Lower leg skin (tissue), 3 donors: ENCODE results near the gene ICE1.

Experiments used
- POLR2A ChIP-seq, 2 donors: fragments of 450-650 bp; IDR thresholded peaks; one replicate each; pipeline ENCODE4 v1.6.1; 2016 to 2017; ENCODE audit warnings: antibody characterized with exemption in 2 of 2, mild to moderate bottlenecking in 1 of 2, moderate library complexity in 1 of 2
- TF ChIP-seq, protein P1 (sequence below), 3 donors: fragments of 450-650 bp; IDR thresholded peaks; one replicate each; pipeline ENCODE4 v1.5.1; 2016; ENCODE audit warnings: antibody characterized with exemption in 3 of 3, mild to moderate bottlenecking in 3 of 3, moderate library complexity in 2 of 3

DNA sequence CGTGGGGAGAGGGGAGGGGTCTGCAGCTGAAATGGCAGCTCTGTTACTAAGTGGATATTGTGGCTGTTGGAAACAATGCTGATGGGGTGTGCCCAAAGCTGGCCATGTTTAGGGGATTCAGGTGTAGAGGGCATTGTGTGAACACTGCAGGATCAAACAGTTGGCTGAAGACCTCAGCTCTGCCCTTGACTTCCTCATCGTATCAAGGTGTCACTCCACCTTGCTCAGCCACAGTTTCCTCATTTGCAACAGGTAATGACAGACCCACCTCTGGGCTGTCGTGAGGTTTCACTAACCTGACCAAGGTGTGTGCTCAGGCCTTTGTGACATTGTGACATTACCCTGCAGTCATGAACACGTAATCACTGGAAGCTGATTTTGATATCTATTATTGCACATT lies 111.9 kb downstream of the ICE1 start:
- no peak for TF ChIP-seq POLR2A (IDR thresholded peaks at IDR 0.05)
- TF ChIP-seq, protein P1, sequence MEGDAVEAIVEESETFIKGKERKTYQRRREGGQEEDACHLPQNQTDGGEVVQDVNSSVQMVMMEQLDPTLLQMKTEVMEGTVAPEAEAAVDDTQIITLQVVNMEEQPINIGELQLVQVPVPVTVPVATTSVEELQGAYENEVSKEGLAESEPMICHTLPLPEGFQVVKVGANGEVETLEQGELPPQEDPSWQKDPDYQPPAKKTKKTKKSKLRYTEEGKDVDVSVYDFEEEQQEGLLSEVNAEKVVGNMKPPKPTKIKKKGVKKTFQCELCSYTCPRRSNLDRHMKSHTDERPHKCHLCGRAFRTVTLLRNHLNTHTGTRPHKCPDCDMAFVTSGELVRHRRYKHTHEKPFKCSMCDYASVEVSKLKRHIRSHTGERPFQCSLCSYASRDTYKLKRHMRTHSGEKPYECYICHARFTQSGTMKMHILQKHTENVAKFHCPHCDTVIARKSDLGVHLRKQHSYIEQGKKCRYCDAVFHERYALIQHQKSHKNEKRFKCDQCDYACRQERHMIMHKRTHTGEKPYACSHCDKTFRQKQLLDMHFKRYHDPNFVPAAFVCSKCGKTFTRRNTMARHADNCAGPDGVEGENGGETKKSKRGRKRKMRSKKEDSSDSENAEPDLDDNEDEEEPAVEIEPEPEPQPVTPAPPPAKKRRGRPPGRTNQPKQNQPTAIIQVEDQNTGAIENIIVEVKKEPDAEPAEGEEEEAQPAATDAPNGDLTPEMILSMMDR (IDR thresholded peaks at IDR 0.05) = no peak
